Stimulated activated CD8-positive, alpha-beta memory T cell treated with anti-CD3 and anti-CD28 coated beads, Interleukin-4, amount 100 ng/mL, for 48 hours (primary cell): ENCODE data around the gene HOXB6.

Experiments used
- DNase-seq: peaks from one replicate; pipeline ENCODE4 v3.0.0-alpha.2; 2020

HOXB6 gene

GRCh38 chr17:48578616-48579470 is 25.9 kb downstream of the HOXB6 start:
- no peak for DNase-seq

- DNase-seq = peak; percentile 76
Observed at GRCh38 chr17:48577946-48578615, 26.7 kb downstream of the HOXB6 start, which contains the start of gene HOXB4. HOXB4 (minus strand) TSS chr17:48578350; CDS start chr17:48578319, 31 bp downstream.

DNA sequence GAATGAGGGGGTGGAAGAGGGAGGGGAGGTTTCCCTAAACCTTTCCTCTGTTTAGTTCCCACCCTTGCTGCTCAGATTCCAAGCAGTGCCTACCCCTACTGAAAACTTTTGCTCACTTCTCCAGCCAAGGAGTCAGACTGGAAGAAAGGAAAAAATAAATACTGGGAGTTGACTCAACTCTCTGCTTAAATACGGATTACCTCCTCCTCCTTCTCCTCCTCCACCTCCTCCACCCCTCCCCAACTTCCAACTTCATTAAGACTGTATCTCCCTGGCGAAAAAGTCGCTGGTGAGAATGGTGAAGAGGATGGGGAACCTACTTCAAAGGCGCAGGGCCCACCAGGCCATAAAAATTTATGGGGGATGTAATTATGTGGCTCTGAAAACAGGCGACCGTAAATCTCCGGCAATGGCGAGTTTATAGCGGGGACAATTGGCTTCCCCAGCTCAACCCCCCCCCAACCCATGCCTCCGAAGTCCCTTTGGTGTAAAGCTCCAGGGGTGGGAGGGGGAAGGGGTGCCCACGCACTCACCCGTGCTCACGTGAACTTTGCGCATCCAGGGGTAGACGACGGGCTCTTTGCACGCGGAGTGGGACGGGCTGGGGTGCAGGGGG is 27.3 kb downstream of the HOXB6 start:
- DNase-seq = no peak

- no peak for DNase-seq
Observed at GRCh38 chr17:48576479-48577309, 28.1 kb downstream of the HOXB6 start.

GRCh38 chr17:48575673-48576478 is 28.9 kb downstream of the HOXB6 start:
- DNase-seq = no peak

- no peak for DNase-seq
Observed at GRCh38 chr17:48575066-48575582, 29.7 kb downstream of the HOXB6 start.

GRCh38 chr17:48574505-48575065 is 30.2 kb downstream of the HOXB6 start:
- no peak for DNase-seq

GRCh38 chr17:48571826-48572417 is 32.9 kb downstream of the HOXB6 start:
- DNase-seq = no peak

GRCh38 chr17:48571024-48571818 is 33.6 kb downstream of the HOXB6 start:
- no peak for DNase-seq

DNA sequence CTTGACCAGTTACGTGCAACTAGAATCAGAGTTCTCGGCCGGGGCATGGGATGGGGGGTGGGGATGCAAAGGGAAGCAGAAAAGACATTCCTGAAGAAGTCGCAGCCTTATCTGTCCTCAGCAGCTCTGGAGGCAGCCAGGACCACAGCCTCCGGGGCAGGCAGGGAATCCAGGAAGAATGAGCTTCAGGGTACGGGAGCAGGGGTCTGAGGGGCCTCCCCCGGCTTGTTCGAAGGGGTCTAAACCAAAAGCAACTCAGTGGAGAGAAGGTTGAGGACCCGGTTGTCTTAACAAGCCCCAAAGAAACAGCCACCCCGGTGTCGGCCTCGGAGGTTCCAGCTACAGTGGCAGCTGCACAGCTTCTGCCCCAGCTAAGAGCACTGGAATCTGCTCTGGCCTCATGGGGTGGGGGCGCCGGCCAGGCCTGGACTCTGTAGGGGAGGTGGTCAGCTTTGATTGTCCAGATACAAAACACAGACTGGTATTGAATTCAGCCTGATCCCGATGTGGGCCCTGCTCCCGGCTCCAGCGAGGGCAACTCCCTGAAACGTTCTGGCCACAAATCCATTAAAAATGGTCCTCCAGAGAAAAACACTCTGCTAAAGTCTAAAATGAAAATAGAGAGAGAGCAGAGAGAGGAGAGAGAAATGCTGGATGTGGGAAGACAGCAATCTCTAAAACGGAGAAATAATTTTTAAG is 34.3 kb downstream of the HOXB6 start:
- DNase-seq = no peak

- no peak for DNase-seq
Observed at GRCh38 chr17:48569674-48570324, 35.0 kb downstream of the HOXB6 start.

GRCh38 chr17:48569240-48569582 is 35.6 kb downstream of the HOXB6 start:
- DNase-seq = no peak

GRCh38 chr17:48568499-48569239 is 36.1 kb downstream of the HOXB6 start:
- DNase-seq = no peak

DNA sequence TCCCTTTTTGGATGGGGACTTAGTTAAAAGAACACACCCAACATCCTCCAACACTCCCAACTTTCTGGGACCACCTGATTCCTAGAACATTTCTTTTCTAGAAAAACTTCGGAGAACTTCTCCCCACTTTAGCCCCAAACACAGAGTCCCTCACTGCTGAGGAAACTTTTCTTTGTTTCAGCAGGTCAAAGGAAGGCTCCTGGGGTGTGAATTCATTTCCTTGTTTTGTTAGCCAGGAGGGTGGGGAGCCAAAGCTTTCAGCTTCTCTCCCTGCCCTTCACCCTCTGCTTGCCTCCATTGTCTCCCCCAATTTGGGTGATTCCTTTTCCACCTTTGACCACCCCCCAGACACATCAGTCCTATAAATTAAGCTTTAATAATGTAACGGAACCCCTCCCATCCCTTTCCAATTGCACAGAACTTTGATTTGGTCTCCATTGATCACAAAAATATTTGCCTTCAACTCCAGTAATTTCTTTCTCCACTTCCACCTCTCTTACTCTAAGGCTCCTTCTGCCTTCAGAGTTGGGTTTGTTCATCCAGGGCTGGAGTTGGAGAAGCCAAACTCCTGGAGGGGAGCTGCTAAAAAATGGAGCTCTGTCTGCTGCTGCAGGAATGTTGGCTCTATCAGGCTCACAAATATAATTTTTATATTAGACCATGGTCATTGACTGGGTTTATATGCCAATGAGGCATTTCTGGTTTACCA is 37.0 kb downstream of the HOXB6 start:
- DNase-seq = no peak

- DNase-seq = no peak
Observed at GRCh38 chr17:48567209-48567608, 37.6 kb downstream of the HOXB6 start.

DNA sequence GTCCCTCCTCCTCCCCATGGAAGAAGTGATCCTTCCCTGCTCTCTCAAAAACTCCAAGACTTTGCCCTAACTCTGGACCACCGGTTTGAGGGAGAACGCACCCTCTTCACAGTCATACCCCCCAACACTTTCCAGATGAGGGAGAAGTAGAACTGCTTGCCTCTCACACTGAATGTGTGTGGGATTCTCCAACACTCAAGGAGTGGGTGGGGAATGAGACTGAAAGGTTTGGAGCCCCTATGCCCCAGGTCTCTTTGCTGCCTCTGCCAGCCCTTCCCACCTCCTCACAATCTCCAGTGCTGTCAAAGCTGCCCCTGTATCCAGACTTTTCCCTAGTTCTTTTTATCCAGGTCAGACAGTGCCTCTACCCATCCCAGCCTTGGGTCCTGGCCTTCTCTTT is 38.1 kb downstream of the HOXB6 start:
- DNase-seq = no peak

- no peak for DNase-seq
Observed at GRCh38 chr17:48565925-48566710, 38.7 kb downstream of the HOXB6 start.
